HG03354 (cell line): ENCODE data around the gene RAD18.

Source experiments
- ATAC-seq: cut with Tn5 transposase; IDR thresholded peaks from one replicate; pipeline ENCODE4 v1.9.1; 2021; ENCODE audit warnings: mild to moderate bottlenecking; ENCODE audit not compliant: unreplicated experiment, poor library complexity, severe bottlenecking

Gene RAD18

DNA sequence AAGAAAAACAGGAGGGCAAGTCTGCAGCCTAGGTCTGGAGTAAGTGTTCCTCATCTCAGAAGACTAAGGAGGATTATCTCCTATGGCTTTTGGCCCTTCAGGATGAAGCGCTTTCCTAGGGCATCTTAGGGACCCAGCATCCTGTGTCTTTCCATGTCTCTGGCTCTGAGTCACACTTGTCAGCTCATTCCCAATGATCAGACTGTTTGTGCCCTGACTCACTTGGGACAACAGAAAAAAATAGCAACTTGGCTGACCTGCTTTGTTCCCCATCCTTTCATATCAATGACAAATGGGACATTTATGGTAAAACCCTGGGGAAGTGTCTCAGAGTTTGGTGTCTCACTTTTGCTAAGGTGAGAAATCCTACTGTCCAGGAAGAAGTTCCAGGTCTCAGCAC, 117.6 kb downstream of the RAD18 start:
- no peak for ATAC-seq

DNA sequence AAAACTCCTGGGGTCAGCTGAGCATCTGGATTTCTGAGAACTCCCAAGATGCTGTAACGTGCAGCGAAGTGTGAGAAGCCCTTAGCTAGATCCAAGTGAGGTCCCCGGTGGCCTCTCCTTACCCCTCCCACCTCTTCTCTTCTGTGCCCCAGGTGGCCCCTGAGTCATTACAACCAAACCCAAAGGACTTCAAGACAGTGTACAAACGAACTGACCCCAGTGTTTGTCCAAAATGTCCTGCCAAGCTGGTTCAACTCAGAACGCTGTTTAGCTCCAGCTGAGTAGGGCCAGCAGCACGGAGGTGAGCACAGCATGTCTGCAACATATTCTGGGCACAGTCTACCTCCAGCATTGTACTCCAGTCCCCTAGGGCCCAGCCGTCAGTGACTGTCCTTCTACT, 119.9 kb downstream of the RAD18 start:
- no peak for ATAC-seq

DNA sequence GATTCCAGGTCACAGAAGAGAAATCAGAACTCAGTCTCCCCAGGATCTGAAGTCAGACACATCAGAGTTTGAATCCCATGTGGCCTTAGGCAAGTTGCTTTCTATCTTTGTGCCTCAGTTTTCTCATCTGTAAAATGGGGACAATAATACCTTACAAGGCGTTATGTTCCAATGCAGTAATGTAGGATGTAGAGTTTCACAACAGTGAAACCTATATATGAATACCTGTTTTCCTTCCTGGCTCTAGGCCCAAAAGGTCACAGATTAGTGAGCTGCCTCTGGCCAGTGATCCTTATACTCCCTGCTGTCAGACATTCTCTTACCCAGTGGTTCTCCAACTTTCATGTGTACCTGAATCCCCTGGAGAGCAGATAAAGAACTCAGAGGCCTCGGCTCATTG, 121.0 kb downstream of the RAD18 start:
- ATAC-seq = no peak

DNA sequence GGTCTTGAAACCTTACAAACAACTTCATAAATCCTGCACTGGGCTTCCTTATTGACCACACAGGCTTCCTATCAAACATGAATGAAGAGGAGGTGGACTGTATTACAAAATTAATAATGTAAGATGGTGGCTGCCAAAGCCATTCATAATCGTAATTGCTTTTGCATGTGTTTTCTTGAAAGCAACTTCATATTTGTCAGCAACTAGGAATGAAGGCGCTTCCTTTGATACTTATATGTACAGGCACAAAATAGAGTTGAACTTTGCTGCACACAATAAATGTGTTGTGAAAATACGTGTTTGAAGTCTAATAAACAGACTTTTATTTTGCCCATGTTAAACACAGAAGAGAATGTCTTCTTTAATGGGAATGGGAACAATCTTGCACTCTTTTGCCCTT, 121.8 kb downstream of the RAD18 start:
- no peak for ATAC-seq

DNA sequence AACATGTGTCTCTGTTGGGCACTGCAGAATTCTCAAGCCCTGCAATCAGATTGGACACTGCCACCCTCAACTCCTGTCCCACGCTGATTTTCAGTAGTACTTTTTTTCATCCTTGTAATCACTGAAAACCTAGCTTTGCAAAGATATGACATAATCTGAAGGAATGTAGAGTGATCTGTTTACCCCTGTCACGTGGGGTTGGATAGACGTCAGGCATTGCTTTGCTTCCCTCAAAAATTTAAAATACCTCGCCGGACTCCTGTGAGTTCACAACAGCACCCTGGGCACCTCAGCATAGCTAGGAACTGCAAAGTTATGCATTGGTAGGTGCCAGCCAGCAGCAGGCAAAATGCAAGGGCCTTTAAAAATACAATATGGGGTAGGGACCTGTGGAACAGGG, 122.7 kb downstream of the RAD18 start:
- ATAC-seq = no peak

DNA sequence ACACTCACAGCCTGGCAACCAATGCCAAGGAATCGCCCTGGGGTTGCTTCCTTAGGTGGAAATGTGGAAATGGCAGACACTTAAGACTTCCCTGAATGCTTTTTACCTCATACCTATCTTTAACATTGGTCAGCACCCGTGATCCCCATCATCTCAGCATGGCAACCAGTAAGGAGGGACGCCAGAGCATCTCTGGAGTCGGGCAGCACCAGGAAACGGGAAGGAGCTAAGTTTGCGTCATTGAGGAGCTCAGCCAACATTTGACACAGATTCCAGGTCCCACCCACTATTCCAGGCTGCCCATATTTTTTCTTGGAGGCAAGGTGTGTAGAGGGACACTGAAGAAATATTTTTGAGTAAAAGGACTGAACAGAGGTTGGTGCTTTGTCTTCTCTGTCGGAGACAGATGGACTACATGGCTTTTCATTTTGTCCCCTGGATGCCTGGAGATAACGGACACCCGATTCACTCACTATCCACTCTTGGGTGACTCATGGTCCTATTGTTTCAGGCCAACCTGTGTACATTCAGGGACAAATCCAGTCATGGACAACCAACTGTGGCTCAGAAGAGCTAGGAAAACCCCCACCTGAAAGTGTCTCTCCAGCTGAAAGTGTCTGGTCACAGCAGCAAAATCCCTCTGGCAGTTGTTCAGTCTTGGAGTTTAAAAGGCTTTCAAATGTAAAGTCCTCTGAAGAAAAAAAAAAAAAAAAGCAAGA, 123.5 kb downstream of the RAD18 start:
- no peak for ATAC-seq

DNA sequence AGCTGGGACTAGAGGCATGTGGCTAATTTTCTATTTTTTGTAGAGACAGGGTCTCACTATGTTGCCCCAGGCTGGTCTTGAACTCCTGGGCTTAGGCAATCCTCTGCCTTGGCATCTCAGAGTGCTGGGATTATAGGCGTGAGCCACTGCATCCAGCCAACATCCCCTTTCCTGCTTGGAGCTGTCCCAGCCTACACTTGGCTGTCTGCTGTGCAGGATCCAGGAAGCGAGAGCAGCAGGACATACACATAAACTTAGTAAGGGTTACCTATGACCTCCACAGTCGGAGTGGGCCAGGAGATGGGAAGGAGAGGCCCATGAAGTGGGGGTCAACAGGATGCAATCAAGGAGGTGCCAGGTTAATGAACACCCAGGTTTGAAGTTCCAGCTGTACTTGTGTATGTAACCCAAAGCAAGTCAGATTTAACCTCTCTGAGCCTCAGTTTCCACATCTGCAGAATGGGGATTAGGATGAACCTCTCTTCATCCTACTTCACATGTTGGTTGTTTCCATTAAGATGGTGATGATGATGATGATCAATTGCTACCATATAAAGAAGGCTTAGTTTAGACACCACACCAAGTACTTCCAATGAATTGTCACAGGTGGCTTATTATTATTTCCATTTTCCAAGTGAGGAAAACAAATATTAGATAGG, 124.4 kb downstream of the RAD18 start:
- no peak for ATAC-seq

DNA sequence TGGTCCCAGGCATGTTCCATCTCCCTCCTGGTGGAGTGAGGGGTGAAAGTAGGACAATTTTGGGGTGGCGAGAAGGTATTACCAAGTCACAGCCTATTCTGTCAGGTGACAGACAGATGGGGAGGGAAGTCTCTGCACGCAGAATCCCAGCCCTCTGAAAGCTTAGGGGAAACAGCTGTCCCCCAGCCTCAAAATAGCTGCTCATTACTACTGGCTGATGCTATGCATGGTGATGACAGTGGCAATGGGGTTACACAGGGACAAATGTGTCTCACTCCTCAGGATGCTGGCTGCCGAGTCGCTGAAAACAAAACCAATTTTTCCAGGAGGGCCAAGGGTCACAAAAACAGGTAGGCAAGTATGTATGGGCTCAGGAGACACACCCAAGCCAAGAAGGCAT, 125.0 kb downstream of the RAD18 start:
- ATAC-seq = no peak

DNA sequence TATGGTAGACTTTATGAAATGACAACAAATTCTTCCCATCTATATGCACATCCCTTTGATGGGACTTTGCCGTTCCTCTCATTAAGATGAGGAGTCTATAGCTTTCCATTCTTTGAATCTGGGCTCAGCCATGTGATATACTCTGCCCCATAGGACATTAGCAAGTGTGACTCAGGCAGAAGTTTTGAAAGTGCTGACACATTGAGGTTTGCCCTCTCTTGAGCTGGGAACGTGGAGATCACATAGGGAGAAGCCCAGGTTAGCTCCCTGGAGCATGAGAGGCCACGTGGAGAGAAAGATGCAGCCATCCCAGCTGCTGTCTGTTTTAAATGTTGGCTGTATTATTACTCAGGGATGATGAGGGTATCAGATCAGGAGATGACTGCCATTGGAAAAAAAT, 126.1 kb downstream of the RAD18 start:
- no peak for ATAC-seq

DNA sequence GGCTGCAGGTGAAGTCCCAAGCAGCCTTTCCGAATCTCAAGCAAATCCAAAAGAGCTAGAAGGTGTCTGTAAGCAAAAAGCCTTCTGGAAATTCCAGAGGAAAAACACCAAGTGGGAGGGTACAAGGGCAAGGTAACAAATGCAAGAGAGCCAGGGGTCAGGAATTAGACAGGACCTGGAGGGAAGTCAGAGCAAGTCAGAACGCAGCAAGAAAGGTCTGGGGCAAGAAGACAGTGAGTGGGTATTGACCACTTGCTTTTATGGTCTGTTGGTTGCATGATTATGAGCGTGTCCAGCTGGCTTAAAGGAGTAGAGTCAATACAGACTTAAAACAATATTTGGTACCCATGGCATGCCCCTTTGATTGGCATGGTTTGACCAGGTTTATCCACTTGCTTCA, 127.2 kb downstream of the RAD18 start:
- ATAC-seq = no peak

DNA sequence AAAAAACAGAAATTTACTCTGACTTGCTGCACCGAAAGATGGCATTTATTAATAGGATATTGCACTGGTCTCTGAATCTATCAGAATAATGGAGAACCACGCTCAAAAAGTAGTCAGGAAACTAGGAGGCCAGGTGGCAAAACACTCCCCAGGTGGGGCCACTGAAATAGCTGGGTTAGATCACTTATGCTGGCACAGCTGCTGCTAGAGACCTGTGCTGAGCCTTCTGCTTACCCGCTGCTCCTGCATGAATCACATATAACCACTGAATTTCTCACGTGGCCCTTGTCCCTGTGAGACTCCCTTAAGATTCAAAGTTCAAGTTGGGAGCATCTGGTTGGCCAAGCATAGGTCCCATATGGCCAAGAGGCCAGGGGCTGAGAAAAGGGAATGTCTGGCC, 127.9 kb downstream of the RAD18 start:
- ATAC-seq = no peak

DNA sequence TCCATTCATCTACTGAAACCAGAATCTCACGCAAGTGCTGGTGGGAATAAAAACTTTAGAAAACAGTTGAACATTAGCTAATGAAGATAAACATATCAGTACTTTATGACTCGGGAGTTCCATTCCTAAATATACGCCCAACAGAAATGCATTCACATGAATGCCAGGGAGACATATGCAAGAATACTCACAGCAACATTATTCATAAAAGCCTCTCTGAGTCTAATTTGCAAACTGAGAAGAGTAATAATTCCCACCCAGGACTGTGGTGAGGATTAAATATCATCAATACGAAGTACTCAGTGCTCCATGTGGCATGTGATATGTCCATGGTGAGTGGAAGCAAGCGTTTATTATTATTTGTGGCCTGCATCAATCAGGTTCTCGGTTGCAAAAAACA, 128.3 kb downstream of the RAD18 start:
- no peak for ATAC-seq

DNA sequence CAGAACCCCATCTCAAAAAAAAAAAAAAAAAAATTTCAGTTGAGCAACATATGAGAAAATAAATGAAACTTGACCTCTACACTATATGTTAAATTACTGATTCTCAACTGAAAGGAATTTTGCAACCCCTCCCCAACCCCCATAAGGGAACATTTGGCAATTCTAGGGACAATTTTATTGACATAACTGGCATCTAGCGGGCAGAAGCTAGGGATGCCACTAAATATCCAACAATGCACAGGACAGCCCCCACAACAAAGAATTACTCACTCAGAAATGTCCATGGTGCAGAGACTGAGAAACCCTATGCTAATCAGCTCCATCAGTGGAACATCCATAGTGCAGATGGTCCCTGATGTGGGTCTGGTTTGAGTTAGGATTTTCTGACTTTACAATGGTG, 135.6 kb downstream of the RAD18 start:
- ATAC-seq = no peak
